ENCODE measurements around the gene LRRC14B.
"Not testable (repeated sequence)": the region's sequence is repeated elsewhere in the genome, so short reads cannot be mapped to it uniquely, and the experiment has no call there.

DNA sequence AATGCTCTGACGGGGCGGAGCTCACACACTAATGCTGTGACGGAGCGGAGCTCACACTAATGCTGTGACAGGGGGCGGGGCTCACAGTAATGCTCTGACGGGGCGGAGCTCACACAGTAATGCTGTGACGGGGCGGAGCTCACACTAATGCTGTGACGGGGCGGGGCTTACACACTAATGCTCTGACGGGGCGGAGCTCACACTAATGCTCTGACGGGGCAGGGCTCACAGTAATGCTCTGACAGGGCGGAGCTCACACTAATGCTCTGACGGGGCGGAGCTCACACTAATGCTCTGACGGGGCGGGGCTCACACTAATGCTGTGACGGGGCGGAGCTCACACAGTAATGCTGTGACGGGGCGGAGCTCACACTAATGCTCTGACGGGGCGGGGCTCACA lies 26.5 kb upstream of the LRRC14B start:
- TF ChIP-seq, protein P1, sequence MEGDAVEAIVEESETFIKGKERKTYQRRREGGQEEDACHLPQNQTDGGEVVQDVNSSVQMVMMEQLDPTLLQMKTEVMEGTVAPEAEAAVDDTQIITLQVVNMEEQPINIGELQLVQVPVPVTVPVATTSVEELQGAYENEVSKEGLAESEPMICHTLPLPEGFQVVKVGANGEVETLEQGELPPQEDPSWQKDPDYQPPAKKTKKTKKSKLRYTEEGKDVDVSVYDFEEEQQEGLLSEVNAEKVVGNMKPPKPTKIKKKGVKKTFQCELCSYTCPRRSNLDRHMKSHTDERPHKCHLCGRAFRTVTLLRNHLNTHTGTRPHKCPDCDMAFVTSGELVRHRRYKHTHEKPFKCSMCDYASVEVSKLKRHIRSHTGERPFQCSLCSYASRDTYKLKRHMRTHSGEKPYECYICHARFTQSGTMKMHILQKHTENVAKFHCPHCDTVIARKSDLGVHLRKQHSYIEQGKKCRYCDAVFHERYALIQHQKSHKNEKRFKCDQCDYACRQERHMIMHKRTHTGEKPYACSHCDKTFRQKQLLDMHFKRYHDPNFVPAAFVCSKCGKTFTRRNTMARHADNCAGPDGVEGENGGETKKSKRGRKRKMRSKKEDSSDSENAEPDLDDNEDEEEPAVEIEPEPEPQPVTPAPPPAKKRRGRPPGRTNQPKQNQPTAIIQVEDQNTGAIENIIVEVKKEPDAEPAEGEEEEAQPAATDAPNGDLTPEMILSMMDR (IDR thresholded peaks at IDR 0.05), result not testable (repeated sequence)
- not testable (repeated sequence) for TF ChIP-seq EZH2phosphoT487, EZH2 (IDR thresholded peaks at IDR 0.05)

Measured in neural progenitor cell (in vitro differentiated cells).